Fibroblast of peridontal ligament (primary cell): ENCODE data around the gene HCN2.

Experiments used
- DNase-seq: peaks from one replicate; pipeline ENCODE4 v3.0.0-alpha.2; 2010; ENCODE audit errors: extremely low read depth

HCN2 gene

GRCh38 chr19:640161-640558 is 50.5 kb downstream of the HCN2 start:
- DNase-seq: no peak

GRCh38 chr19:640606-641189 is 51.0 kb downstream of the HCN2 start:
- no peak for DNase-seq

- DNase-seq: no peak
Measured at GRCh38 chr19:641702-642101, 52.0 kb downstream of the HCN2 start.

- no peak for DNase-seq
Measured at GRCh38 chr19:642767-643727, 53.4 kb downstream of the HCN2 start.

GRCh38 chr19:643736-644135 is 54.1 kb downstream of the HCN2 start:
- DNase-seq: no peak

- no peak for DNase-seq
Measured at GRCh38 chr19:644363-644762, 54.7 kb downstream of the HCN2 start.

GRCh38 chr19:644789-645188 is 55.1 kb downstream of the HCN2 start:
- no peak for DNase-seq

- DNase-seq: no peak
Measured at GRCh38 chr19:645912-646778, 56.5 kb downstream of the HCN2 start.

- DNase-seq: no peak
Measured at GRCh38 chr19:646779-647565, 57.3 kb downstream of the HCN2 start.

- no peak for DNase-seq
Measured at GRCh38 chr19:647566-648284, 58.0 kb downstream of the HCN2 start.

- DNase-seq: no peak
Measured at GRCh38 chr19:648305-648704, 58.6 kb downstream of the HCN2 start.

- no peak for DNase-seq
Measured at GRCh38 chr19:648904-649801, 59.5 kb downstream of the HCN2 start.

GRCh38 chr19:650121-650520 is 60.4 kb downstream of the HCN2 start:
- no peak for DNase-seq

- no peak for DNase-seq
Measured at GRCh38 chr19:651114-651818, 61.6 kb downstream of the HCN2 start.

- DNase-seq: no peak
Measured at GRCh38 chr19:651991-652390, 62.3 kb downstream of the HCN2 start.

- no peak for DNase-seq
Measured at GRCh38 chr19:652467-653389, 63.0 kb downstream of the HCN2 start.

- no peak for DNase-seq
Measured at GRCh38 chr19:653425-653824, 63.7 kb downstream of the HCN2 start.

- DNase-seq: no peak
Measured at GRCh38 chr19:655691-656090, 66.0 kb downstream of the HCN2 start.
